H9 (cell line): Measurements from ENCODE around the gene HPCAL1. TPM values are rescaled to one million over a fixed set of nuclear protein-coding genes. Genes with fewer than 3 reads are reported as not detected.

ENCODE experiments used
- DNase-seq: peaks from one replicate; pipeline ENCODE4 v3.0.0-alpha.2; 2017
- H2AFZ ChIP-seq: one replicate; pipeline ENCODE4 v1.6.1; 2013; ENCODE audit warnings: mild to moderate bottlenecking, low read length, control low read depth, moderate library complexity
- H2AK5ac ChIP-seq: 2 replicates; pipeline ENCODE4 v1.6.1; 2013; ENCODE audit warnings: low read length, control low read depth, mixed read lengths; ENCODE audit not compliant: insufficient read length
- H2BK120ac ChIP-seq: one replicate; pipeline ENCODE4 v1.6.1; 2013; ENCODE audit warnings: low read depth, mild to moderate bottlenecking, low read length, control low read depth, inconsistent platforms; ENCODE audit not compliant: poor library complexity, severe bottlenecking
- H2BK12ac ChIP-seq: 2 replicates; pipeline ENCODE4 v1.6.1; 2013; ENCODE audit warnings: low read length, control low read depth, mixed read lengths, low read depth; ENCODE audit not compliant: insufficient read length
- H2BK15ac ChIP-seq: 2 replicates; pipeline ENCODE4 v1.6.1; 2013; ENCODE audit warnings: low read depth, low read length, control low read depth
- H2BK20ac ChIP-seq: one replicate; pipeline ENCODE4 v1.6.1; 2013; ENCODE audit warnings: low read depth, mild to moderate bottlenecking, low read length, control low read depth, inconsistent platforms; ENCODE audit not compliant: poor library complexity, severe bottlenecking
- H2BK5ac ChIP-seq: 2 replicates; pipeline ENCODE4 v1.6.1; 2013; ENCODE audit warnings: low read length, control low read depth, mixed read lengths; ENCODE audit not compliant: insufficient read length
- H3K14ac ChIP-seq: 2 replicates; pipeline ENCODE4 v1.6.1; 2013; ENCODE audit warnings: low read length, control low read depth; ENCODE audit not compliant: insufficient read depth
- H3K18ac ChIP-seq: 2 replicates; pipeline ENCODE4 v1.6.1; 2013; ENCODE audit warnings: low read depth, mild to moderate bottlenecking, mixed read lengths, low read length, control low read depth; ENCODE audit not compliant: insufficient read length
- H3K23ac ChIP-seq: 2 replicates; pipeline ENCODE4 v1.6.1; 2013; ENCODE audit warnings: low read length, control low read depth, mixed read lengths, low read depth; ENCODE audit not compliant: insufficient read length
- H3K23me2 ChIP-seq: 2 replicates; pipeline ENCODE4 v1.6.1; 2013; ENCODE audit warnings: low read depth, mild to moderate bottlenecking, mixed read lengths, low read length, control low read depth; ENCODE audit not compliant: insufficient read length, poor library complexity, severe bottlenecking
- H3K27ac ChIP-seq: 2 replicates; pipeline ENCODE4 v1.5.1; 2013; ENCODE audit warnings: low read length, control low read depth, mixed read lengths, low read depth; ENCODE audit not compliant: insufficient read length
- H3K27me3 ChIP-seq: 2 replicates; pipeline ENCODE4 v1.6.1; 2013; ENCODE audit warnings: low read length, control low read depth, inconsistent platforms; ENCODE audit not compliant: insufficient read depth
- H3K4ac ChIP-seq: 2 replicates; pipeline ENCODE4 v1.6.1; 2013; ENCODE audit warnings: low read depth, mild to moderate bottlenecking, control low read depth, inconsistent platforms, low read length, moderate library complexity
- H3K4me1 ChIP-seq: 2 replicates; pipeline ENCODE4 v1.6.1; 2013; ENCODE audit warnings: low read length, control low read depth, inconsistent platforms; ENCODE audit not compliant: insufficient read depth
- H3K4me2 ChIP-seq: 2 replicates; pipeline ENCODE4 v1.6.1; 2013; ENCODE audit warnings: low read length, control low read depth, mixed read lengths; ENCODE audit not compliant: insufficient read length, insufficient read depth
- H3K56ac ChIP-seq: 2 replicates; pipeline ENCODE4 v1.6.1; 2013; ENCODE audit warnings: low read depth, mild to moderate bottlenecking, mixed read lengths, low read length, control low read depth; ENCODE audit not compliant: insufficient read length
- H3K79me1 ChIP-seq: 2 replicates; pipeline ENCODE4 v1.6.1; 2013; ENCODE audit warnings: low read depth, mild to moderate bottlenecking, moderate library complexity, low read length, control low read depth, inconsistent platforms; ENCODE audit not compliant: insufficient read depth, poor library complexity, severe bottlenecking
- H3K79me2 ChIP-seq: 2 replicates; pipeline ENCODE4 v1.6.1; 2013; ENCODE audit warnings: low read length, control low read depth, inconsistent platforms; ENCODE audit not compliant: insufficient read depth
- H3K9ac ChIP-seq: 2 replicates; pipeline ENCODE4 v1.6.1; 2013; ENCODE audit warnings: low read length, control low read depth, mixed read lengths; ENCODE audit not compliant: insufficient read length; ENCODE audit errors: extremely low read depth
- H3K9me3 ChIP-seq: one replicate; pipeline ENCODE4 v1.6.1; 2013; ENCODE audit warnings: low read depth, low read length, inconsistent platforms; ENCODE audit not compliant: control insufficient read depth
- H3T11ph ChIP-seq: one replicate; pipeline ENCODE4 v1.6.1; 2013; ENCODE audit warnings: mild to moderate bottlenecking, low read length, control low read depth, inconsistent platforms
- H4K20me1 ChIP-seq: one replicate; pipeline ENCODE4 v1.6.1; 2013; ENCODE audit not compliant: control insufficient read depth, insufficient read length, insufficient read depth
- H4K5ac ChIP-seq: 2 replicates; pipeline ENCODE4 v1.6.1; 2013; ENCODE audit warnings: low read depth, mild to moderate bottlenecking, mixed read lengths, low read length, control low read depth; ENCODE audit not compliant: insufficient read length
- H4K8ac ChIP-seq: replicated peaks from 2 replicates; pipeline ENCODE4 v1.6.1; 2013; ENCODE audit warnings: low read length, control low read depth, mixed read lengths, low read depth; ENCODE audit not compliant: insufficient read length
- H4K91ac ChIP-seq: 2 replicates; pipeline ENCODE4 v1.6.1; 2013; ENCODE audit warnings: low read depth, mild to moderate bottlenecking, moderate library complexity, mixed read lengths, low read length, control low read depth; ENCODE audit not compliant: insufficient read length
- H3K27ac Mint-ChIP-seq, 3 experiments: 2 replicates in 2 of 3; 3 replicates in 1 of 3; pipeline ENCODE4 v1.8.0; 2020 to 2021; ENCODE audit warnings: mixed read lengths in 3 of 3, mild to moderate bottlenecking in 1 of 3, moderate library complexity in 1 of 3
- H3K27me3 Mint-ChIP-seq: 2 replicates; pipeline ENCODE4 v1.8.0; 2021; ENCODE audit warnings: low read depth, mild to moderate bottlenecking, moderate library complexity, mixed read lengths
- H3K36me3 Mint-ChIP-seq, 3 experiments: 2 replicates in 2 of 3; 3 replicates in 1 of 3; pipeline ENCODE4 v1.8.0; 2020 to 2021; ENCODE audit warnings: low read depth in 3 of 3, mixed read lengths in 3 of 3; ENCODE audit not compliant: insufficient read depth in 1 of 3
- H3K4me1 Mint-ChIP-seq, 2 experiments: 2 replicates each; pipeline ENCODE4 v1.8.0; 2020; ENCODE audit warnings: mixed read lengths in 2 of 2
- H3K4me3 Mint-ChIP-seq, 2 experiments: 2 replicates in 1 of 2; 3 replicates in 1 of 2; pipeline ENCODE4 v1.8.0; 2020 to 2021; ENCODE audit warnings: mild to moderate bottlenecking in 2 of 2, mixed read lengths in 2 of 2, moderate library complexity in 1 of 2
- H3K9me3 Mint-ChIP-seq, 2 experiments: 2 replicates in 1 of 2; 3 replicates in 1 of 2; pipeline ENCODE4 v1.8.0; 2020; ENCODE audit warnings: mild to moderate bottlenecking in 2 of 2, mixed read lengths in 2 of 2, moderate library complexity in 1 of 2
- CTCF ChIP-seq: fragments of 200-600 bp; sonication (generic); conservative IDR thresholded peaks from 3 replicates; pipeline ENCODE4 v1.8.0; 2021; ENCODE audit warnings: antibody characterized with exemption, mild to moderate bottlenecking
- WGBS: extraction: QIAGEN DNeasy Blood & Tissue Kit; methylation state at CpG from one replicate; pipeline ENCODE4 v1.1.7; 2013; ENCODE audit warnings: missing lambda C conversion rate, low lambda C conversion rate, mixed read lengths; ENCODE audit not compliant: insufficient read length; ENCODE audit errors: extremely low coverage; 5-methylcytosine and 5-hydroxymethylcytosine counted together
- total RNA-seq: library from RNA; stranded (reverse); gene quantifications from 2 replicates; pipeline ENCODE4 v1.2.1, GENCODE V29; 2021

HPCAL1 gene
- total RNA-seq, 1 experiment from 2014 or later, result 4.7 TPM

GRCh38 chr2:10462178-10463083 lies 159.7 kb downstream of the HPCAL1 start:
- no peak overlapping the region for H3K27ac ChIP-seq
- H4K8ac ChIP-seq, result no peak overlapping the region
- no peak overlapping the region for H2BK5ac ChIP-seq
- no peak overlapping the region for H3K23ac ChIP-seq
- H4K5ac ChIP-seq, result no peak overlapping the region
- no peaks in the 10 kb centered on the region for H3K9me3 ChIP-seq
- no peaks in the 10 kb centered on the region for H3K79me1 ChIP-seq
- peaks cover 2% of the 10 kb centered on the region; the same call in 1 of the 2 replicates for H3K27me3 Mint-ChIP-seq
- H3K23me2 ChIP-seq, result no peaks in the 10 kb centered on the region
- H3K36me3 Mint-ChIP-seq, result no peaks in the 10 kb centered on the region
- H3K4me3 Mint-ChIP-seq, result no peak overlapping the region
- no peak overlapping the region for H3K18ac ChIP-seq
- peaks cover 2% of the 10 kb centered on the region for H4K20me1 ChIP-seq
- no peak overlapping the region for H3K27ac Mint-ChIP-seq
- H3K4me2 ChIP-seq, result no peak overlapping the region
- DNase-seq, result peak; percentile 54
- H2BK20ac ChIP-seq, result no peak overlapping the region
- H3K14ac ChIP-seq, result no peak overlapping the region
- no peak overlapping the region for H3T11ph ChIP-seq
- no peak overlapping the region for H2BK12ac ChIP-seq
- no peak overlapping the region for H2BK120ac ChIP-seq
- H3K27me3 ChIP-seq, result no peaks in the 10 kb centered on the region
- H4K91ac ChIP-seq, result no peak overlapping the region
- H3K4me1 ChIP-seq, result no peaks in the 10 kb centered on the region
- no peaks in the 10 kb centered on the region for H3K79me2 ChIP-seq
- WGBS, result no CpG with 5 or more reads among the region's 15 CpGs
- H3K9me3 Mint-ChIP-seq, result no peaks in the 10 kb centered on the region
- no peak for TF ChIP-seq CTCF
- no peak overlapping the region for H3K56ac ChIP-seq
- no peak overlapping the region for H3K9ac ChIP-seq
- H2AFZ ChIP-seq, result no peak overlapping the region
- no peak overlapping the region for H2AK5ac ChIP-seq
- H3K4me1 Mint-ChIP-seq, result 0 out of 4 replicates have a peak, but pooled peaks cover 0 to 3% of the 10 kb centered on the region in 2 experiments
- H3K4ac ChIP-seq, result no peak overlapping the region
- no peak overlapping the region for H2BK15ac ChIP-seq
